Right hindlimb (tissue), 1 donor: Measurements from ENCODE around the gene TSNAXIP1.

Experiments used
- DNase-seq: peaks from one replicate; pipeline ENCODE4 v3.0.0-alpha.2; 2018

TSNAXIP1 gene

GRCh38 chr16:67806428-67807147 is at the start of gene TSNAXIP1, which contains the start of gene RANBP10:
Gene TSNAXIP1 (plus strand): TSS chr16:67806889. CDS start chr16:67807150, 261 bp downstream.
Gene RANBP10 (minus strand): TSS chr16:67806560. CDS start chr16:67806536, 24 bp downstream.
- DNase-seq, result peak; percentile 99

- no peak for DNase-seq
Observed at GRCh38 chr16:67758006-67758405, 48.7 kb upstream of the TSNAXIP1 start.

- DNase-seq, result no peak
Observed at GRCh38 chr16:67758966-67759365, 47.7 kb upstream of the TSNAXIP1 start.

DNA sequence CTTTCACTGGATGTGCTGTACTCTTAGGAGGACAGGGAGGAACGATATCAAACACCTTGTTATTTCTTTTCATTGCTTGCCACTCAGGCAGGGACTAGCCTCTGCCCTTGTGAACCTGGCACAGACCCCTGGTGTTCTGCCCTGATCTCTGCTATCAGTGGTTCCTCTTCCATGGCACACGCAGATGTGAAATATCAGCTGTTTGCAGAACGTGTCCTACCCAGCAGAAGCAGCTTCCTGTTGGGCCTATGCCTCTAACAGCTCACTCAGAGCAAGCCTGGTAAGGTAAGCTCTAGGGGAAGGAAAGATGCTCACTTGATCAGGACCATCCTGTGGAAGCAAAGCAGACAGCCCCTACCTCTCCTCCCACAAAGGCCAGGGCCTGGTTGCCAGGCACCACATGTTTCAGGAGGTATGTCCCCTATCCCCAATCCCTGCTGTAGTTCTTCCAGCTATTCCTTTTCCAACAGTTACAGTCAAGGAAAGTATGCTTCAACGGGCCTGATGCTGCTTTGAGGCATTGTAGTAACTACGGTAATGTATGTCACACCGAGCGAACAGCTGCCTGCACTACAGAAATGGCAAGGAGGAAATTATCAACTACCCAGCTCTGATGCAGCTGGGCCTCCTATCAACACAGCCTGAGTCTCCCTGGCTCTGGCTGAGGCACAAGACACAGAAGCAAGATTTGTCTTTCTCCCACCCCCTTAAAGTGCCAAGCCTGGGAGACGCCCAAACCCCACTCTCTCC is 46.3 kb upstream of the TSNAXIP1 start:
- no peak for DNase-seq

DNA sequence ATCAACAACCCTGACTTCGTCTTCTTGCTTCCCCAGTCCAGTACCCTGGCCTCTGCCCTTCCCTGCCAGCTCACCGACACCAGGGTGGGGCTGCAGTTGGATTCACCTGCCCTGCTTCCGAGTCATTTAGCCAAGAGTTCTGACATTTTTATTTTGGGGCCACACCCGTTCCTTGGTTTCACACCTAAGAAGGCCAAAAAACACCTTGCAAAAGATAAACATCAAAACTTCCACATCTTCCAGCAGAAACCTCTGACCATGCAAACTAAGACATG is 45.8 kb upstream of the TSNAXIP1 start:
- DNase-seq, result no peak

GRCh38 chr16:67761924-67762323 is 44.8 kb upstream of the TSNAXIP1 start:
- no peak for DNase-seq

DNA sequence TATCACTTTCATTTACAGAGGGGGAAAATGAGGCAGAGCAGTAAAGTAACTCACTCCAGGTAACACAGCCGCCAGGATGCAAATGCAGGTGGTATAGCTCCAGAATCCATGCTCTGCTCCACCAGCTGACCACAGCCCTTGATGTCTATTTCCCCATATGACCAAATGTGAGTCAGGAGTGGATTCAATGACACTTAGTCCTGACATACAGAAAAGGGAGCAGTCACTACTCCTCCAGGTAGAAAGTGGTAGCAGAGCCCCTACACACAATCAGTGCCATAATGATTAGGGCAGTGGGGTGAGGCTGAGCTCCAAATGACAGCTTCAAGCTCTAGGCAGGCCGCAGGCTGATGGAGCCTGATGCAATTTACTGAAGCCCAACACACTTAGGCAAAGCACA is 44.3 kb upstream of the TSNAXIP1 start:
- no peak for DNase-seq

GRCh38 chr16:67763066-67763465 is 43.6 kb upstream of the TSNAXIP1 start:
- DNase-seq, result no peak

GRCh38 chr16:67764158-67764667 is 42.5 kb upstream of the TSNAXIP1 start:
- no peak for DNase-seq

DNA sequence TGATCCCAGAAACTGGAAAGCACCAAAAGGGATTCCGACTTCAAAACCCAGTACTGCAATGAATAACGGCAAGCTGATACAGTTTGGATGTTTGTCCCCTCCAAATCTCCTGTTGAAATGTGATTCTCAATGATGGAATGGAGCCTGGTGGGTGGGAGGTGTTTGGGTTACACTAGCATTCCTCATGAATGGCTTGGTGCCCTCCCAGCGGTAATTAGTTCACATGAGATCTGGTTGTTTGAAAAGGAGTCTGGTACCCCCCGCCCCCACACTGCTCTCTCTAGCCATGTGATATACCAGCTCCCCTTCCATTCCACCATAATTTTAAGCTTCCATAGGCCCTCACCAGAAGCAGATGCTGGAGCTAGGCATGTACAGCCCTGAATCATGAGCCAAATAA is 40.4 kb upstream of the TSNAXIP1 start:
- DNase-seq, result no peak

GRCh38 chr16:67767953-67768352 is 38.7 kb upstream of the TSNAXIP1 start:
- no peak for DNase-seq

- no peak for DNase-seq
Observed at GRCh38 chr16:67770346-67770991, 36.2 kb upstream of the TSNAXIP1 start.

GRCh38 chr16:67773099-67773498 is 33.6 kb upstream of the TSNAXIP1 start:
- DNase-seq, result no peak

DNA sequence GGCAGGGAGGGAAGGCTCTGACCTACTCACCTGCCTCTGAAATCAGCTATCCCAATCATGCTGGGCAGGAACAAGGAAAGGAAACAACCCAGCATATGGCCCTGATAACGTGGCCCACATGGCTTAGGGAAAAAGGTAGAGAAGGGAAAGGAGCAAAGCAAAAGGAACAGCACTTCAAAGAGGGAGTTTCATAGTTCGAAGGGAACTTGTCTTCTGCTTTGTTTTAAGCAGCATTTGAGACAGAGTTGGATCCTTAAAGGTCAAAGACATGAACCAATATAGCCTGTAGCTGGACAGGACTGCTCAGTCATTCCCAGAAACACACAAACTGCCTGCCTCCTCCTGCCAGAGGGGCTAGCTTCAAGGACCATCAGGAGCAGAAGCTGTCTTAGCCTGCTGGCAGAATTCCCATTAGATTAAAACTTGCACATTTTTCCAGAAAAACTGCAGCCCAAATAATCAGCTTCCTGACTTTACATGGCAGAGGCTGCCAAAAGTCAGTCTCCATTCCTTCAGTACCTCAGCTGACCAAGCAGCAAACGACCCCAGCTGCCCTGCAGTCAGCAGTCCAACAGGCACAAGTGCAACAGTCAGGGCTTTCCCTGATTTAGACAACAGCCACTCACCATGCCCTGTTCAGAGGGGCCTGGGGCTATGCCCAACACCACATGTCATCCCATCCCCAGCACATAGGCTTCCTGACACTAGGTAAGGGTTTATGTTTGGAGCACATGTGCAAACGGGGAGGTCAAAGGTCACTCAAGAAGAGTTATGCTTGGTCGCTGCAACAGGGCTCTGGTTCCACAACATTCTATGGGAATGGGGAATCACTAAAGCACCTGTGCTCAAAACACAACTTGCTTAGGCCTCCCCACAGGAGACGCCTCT is 32.9 kb upstream of the TSNAXIP1 start:
- no peak for DNase-seq

- no peak for DNase-seq
Observed at GRCh38 chr16:67774457-67774853, 32.2 kb upstream of the TSNAXIP1 start.

- DNase-seq, result no peak
Observed at GRCh38 chr16:67775273-67775672, 31.4 kb upstream of the TSNAXIP1 start.

- no peak for DNase-seq
Observed at GRCh38 chr16:67779256-67780014, 27.3 kb upstream of the TSNAXIP1 start.

- no peak for DNase-seq
Observed at GRCh38 chr16:67780847-67781564, 25.7 kb upstream of the TSNAXIP1 start.

- DNase-seq, result no peak
Observed at GRCh38 chr16:67781565-67781921, 25.1 kb upstream of the TSNAXIP1 start.

GRCh38 chr16:67782567-67783352 is 23.9 kb upstream of the TSNAXIP1 start:
- no peak for DNase-seq

DNA sequence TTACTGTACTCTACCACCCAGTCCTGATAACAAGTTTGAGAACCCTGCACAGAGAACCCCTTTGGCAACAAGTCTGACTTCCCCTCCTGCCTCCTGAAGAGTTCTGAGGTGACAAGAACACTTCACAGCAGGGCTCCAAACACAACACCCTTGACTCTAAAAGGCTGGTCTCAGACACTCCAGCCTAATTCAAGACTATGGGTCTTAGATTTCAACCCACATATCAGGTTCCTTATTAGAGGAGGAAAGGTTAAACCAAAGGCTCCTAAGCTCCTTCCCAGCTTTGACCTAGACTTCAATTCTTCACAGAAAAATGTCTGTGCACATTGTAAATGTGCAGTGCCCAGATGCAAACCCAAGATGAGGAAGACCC is 23.4 kb upstream of the TSNAXIP1 start:
- no peak for DNase-seq
